ENCODE results near the gene KIF16B. TPM values are rescaled to one million over a fixed set of nuclear protein-coding genes. Genes with fewer than 3 reads are reported as not detected.

The KIF16B gene
- total and polyA plus RNA-seq, 9 of the 15 experiments (the other 6 are each of a cell fraction or from before 2014, with no cell fraction given) = 1.00 to 10.6 (median 8.5) TPM

GRCh38 chr20:16241911-16242310, 331.3 kb downstream of the KIF16B start (continued):
- TF ChIP-seq, protein P1, sequence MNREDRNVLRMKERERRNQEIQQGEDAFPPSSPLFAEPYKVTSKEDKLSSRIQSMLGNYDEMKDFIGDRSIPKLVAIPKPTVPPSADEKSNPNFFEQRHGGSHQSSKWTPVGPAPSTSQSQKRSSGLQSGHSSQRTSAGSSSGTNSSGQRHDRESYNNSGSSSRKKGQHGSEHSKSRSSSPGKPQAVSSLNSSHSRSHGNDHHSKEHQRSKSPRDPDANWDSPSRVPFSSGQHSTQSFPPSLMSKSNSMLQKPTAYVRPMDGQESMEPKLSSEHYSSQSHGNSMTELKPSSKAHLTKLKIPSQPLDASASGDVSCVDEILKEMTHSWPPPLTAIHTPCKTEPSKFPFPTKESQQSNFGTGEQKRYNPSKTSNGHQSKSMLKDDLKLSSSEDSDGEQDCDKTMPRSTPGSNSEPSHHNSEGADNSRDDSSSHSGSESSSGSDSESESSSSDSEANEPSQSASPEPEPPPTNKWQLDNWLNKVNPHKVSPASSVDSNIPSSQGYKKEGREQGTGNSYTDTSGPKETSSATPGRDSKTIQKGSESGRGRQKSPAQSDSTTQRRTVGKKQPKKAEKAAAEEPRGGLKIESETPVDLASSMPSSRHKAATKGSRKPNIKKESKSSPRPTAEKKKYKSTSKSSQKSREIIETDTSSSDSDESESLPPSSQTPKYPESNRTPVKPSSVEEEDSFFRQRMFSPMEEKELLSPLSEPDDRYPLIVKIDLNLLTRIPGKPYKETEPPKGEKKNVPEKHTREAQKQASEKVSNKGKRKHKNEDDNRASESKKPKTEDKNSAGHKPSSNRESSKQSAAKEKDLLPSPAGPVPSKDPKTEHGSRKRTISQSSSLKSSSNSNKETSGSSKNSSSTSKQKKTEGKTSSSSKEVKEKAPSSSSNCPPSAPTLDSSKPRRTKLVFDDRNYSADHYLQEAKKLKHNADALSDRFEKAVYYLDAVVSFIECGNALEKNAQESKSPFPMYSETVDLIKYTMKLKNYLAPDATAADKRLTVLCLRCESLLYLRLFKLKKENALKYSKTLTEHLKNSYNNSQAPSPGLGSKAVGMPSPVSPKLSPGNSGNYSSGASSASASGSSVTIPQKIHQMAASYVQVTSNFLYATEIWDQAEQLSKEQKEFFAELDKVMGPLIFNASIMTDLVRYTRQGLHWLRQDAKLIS (CRISPR knock-in tag; IDR thresholded peaks at IDR 0.05) = no peak
- no peak for TF ChIP-seq BMI1 (IDR thresholded peaks at IDR 0.05; ENCODE audit: low read length)
- TF ChIP-seq RBM39 (optimal IDR thresholded peaks at IDR 0.05; ENCODE audit: low read depth, low read length) = no peak
- TF ChIP-seq TRIM28 (IDR thresholded peaks at IDR 0.05) = no peak
- no peak for TF ChIP-seq NR2C2 (CRISPR knock-in tag; IDR thresholded peaks at IDR 0.05)
- no peak for TF ChIP-seq NR2C2 (tag; IDR thresholded peaks at IDR 0.05)
- no peak for TF ChIP-seq NELFE (IDR thresholded peaks at IDR 0.05; ENCODE audit: insufficient read depth, insufficient read length)

- Histone ChIP-seq H3K9me3 (replicated peaks; ENCODE audit: control insufficient read depth, insufficient read depth, low read depth, low read length) (no peaks in the 10 kb centered on the region), H3K27me3 (ENCODE audit: control insufficient read depth in 2 of 2, insufficient read depth in 2 of 2, low read length in 2 of 2) (no peaks in the 10 kb centered on the region), H4K20me1 (replicated peaks; ENCODE audit: control insufficient read depth, insufficient read depth, low read length) (no peaks in the 10 kb centered on the region), H3K79me2 (ENCODE audit: control insufficient read depth, insufficient read depth, low read length) (no peaks in the 10 kb centered on the region), H3K4me3 (no peak overlapping the region), H3K4me1 (replicated peaks in 1 of 2; ENCODE audit: control insufficient read depth in 2 of 2, insufficient read depth in 2 of 2, low read length in 2 of 2) (no peaks in the 10 kb centered on the region), H3K9me1 (ENCODE audit: control insufficient read depth, insufficient read depth, low read length) (no peaks in the 10 kb centered on the region), H2AFZ (ENCODE audit: low read depth, low read length) (no peak overlapping the region), H3K27ac (ENCODE audit: extremely low read depth, low read depth, low read length) (no peak overlapping the region), H3K36me3 (ENCODE audit: control insufficient read depth, insufficient read depth, low read length) (no peaks in the 10 kb centered on the region), H3K9ac (ENCODE audit: insufficient read depth in 1 of 2, low read depth in 2 of 2, low read length in 2 of 2) (no peak overlapping the region), H3K4me2 (ENCODE audit: insufficient read depth, low read length) (no peak overlapping the region)
- in situ Hi-C loops (cut with MboI) = no loop called here
- BruUV-seq (replicated peaks) = no TSS peak
- ATAC-seq (no peak), DNase-seq (ENCODE audit: extremely low read depth in 1 of 4, low spot score in 3 of 4) (no peak), FAIRE-seq (no peak)
- intact Hi-C loops (cut with micrococcal nuclease) = no loop called here
- POLR2A ChIA-PET = no interaction called here
- CTCF ChIA-PET (ENCODE audit: low intra/inter-chr PET ratio) = no interaction called here
- TF ChIP-seq ZC3H11A (IDR thresholded peaks at IDR 0.05; ENCODE audit: low read depth, low read length) = no peak
- no peak for TF ChIP-seq ZBTB8A (IDR thresholded peaks at IDR 0.05; ENCODE audit: partially characterized antibody)
- TF ChIP-seq ZNF584 (CRISPR knock-in tag; IDR thresholded peaks at IDR 0.05; ENCODE audit: low read depth) = peak; percentile 66; the same call in 1 of the 2 replicates
- TF ChIP-seq, protein P2, sequence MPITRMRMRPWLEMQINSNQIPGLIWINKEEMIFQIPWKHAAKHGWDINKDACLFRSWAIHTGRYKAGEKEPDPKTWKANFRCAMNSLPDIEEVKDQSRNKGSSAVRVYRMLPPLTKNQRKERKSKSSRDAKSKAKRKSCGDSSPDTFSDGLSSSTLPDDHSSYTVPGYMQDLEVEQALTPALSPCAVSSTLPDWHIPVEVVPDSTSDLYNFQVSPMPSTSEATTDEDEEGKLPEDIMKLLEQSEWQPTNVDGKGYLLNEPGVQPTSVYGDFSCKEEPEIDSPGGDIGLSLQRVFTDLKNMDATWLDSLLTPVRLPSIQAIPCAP (CRISPR knock-in tag; IDR thresholded peaks at IDR 0.05; ENCODE audit: borderline replicate concordance) = no peak
- no peak for TF ChIP-seq TBP (optimal IDR thresholded peaks at IDR 0.05; ENCODE audit: low read depth, low read length)
- no peak for TF ChIP-seq MYC (IDR thresholded peaks at IDR 0.05; ENCODE audit: low read depth, low read length)
- TF ChIP-seq MYC (CRISPR knock-in tag; IDR thresholded peaks at IDR 0.05; ENCODE audit: borderline replicate concordance, low read depth) = no peak
- no peak for TF ChIP-seq KAT7 (CRISPR knock-in tag; IDR thresholded peaks at IDR 0.05; ENCODE audit: borderline replicate concordance)
- TF ChIP-seq ZNF143 (CRISPR knock-in tag; IDR thresholded peaks at IDR 0.05) = no peak
Measured at GRCh38 chr20:16240355-16240754, 332.9 kb downstream of the KIF16B start.
